ENCODE measurements around the gene ANO6.

Gene ANO6

GRCh38 chr12:45284096-45284901 is 68.4 kb downstream of the ANO6 start:
- DNase-seq (ENCODE audit: extremely low read depth, low read depth), result no peak
- no peak for TF ChIP-seq CTCF (IDR thresholded peaks at IDR 0.05; ENCODE audit: low read depth, low read length)

- DNase-seq (ENCODE audit: extremely low read depth, low read depth), result no peak
- TF ChIP-seq CTCF (IDR thresholded peaks at IDR 0.05; ENCODE audit: low read depth, low read length), result no peak
Measured at GRCh38 chr12:45285717-45286116, 69.8 kb downstream of the ANO6 start.

- no peak for DNase-seq (ENCODE audit: extremely low read depth, low read depth)
- no peak for TF ChIP-seq CTCF (IDR thresholded peaks at IDR 0.05; ENCODE audit: low read depth, low read length)
Measured at GRCh38 chr12:45286621-45287020, 70.7 kb downstream of the ANO6 start.

GRCh38 chr12:45289245-45290215 is 73.6 kb downstream of the ANO6 start:
- TF ChIP-seq CTCF (IDR thresholded peaks at IDR 0.05; ENCODE audit: low read depth, low read length), result no peak

GRCh38 chr12:45290216-45290605 is 74.3 kb downstream of the ANO6 start:
- no peak for DNase-seq (ENCODE audit: extremely low read depth, low read depth)
- no peak for TF ChIP-seq CTCF (IDR thresholded peaks at IDR 0.05; ENCODE audit: low read depth, low read length)

More at GRCh38 chr12:45289245-45290215, 73.6 kb downstream of the ANO6 start:
- DNase-seq (ENCODE audit: extremely low read depth, low read depth), result no peak

- TF ChIP-seq CTCF (IDR thresholded peaks at IDR 0.05; ENCODE audit: low read depth, low read length), result no peak
- no peak for DNase-seq (ENCODE audit: extremely low read depth, low read depth)
Measured at GRCh38 chr12:45291518-45291917, 75.6 kb downstream of the ANO6 start.

Data from AG09319 (cell line).